ENCODE results near the gene DHX8.

- TF ChIP-seq CTCF (conservative IDR thresholded peaks at IDR 0.05; ENCODE audit: low read length) (no peak), EZH2phosphoT487 (IDR thresholded peaks at IDR 0.05; ENCODE audit: borderline replicate concordance, low read depth, low read length) (no peak)
Measured at GRCh38 chr17:43464046-43464445, 19.7 kb upstream of the DHX8 start.

All from OCI-LY7 (cell line).